ENCODE data around the gene PLB1.

The PLB1 gene

GRCh38 chr2:28681606-28682005 is 185.7 kb downstream of the PLB1 start:
- in situ Hi-C loops (cut with HindIII; ENCODE audit: low sequenced_read_pairs), result no loop called here

- in situ Hi-C loops (cut with HindIII; ENCODE audit: low sequenced_read_pairs), result no loop called here
Observed at GRCh38 chr2:28683100-28683706, 187.3 kb downstream of the PLB1 start.

- in situ Hi-C loops (cut with HindIII; ENCODE audit: low sequenced_read_pairs), result no loop called here
Observed at GRCh38 chr2:28684142-28684858, 188.4 kb downstream of the PLB1 start.

- in situ Hi-C loops (cut with HindIII; ENCODE audit: low sequenced_read_pairs), result no loop called here
Observed at GRCh38 chr2:28687171-28687570, 191.3 kb downstream of the PLB1 start.

GRCh38 chr2:28687640-28688385 is 192.0 kb downstream of the PLB1 start:
- in situ Hi-C loops (cut with HindIII; ENCODE audit: low sequenced_read_pairs), result no loop called here

- in situ Hi-C loops (cut with HindIII; ENCODE audit: low sequenced_read_pairs), result no loop called here
Observed at GRCh38 chr2:28688818-28689217, 193.0 kb downstream of the PLB1 start.

- in situ Hi-C loops (cut with HindIII; ENCODE audit: low sequenced_read_pairs), result no loop called here
Observed at GRCh38 chr2:28689771-28690170, 193.9 kb downstream of the PLB1 start.

- in situ Hi-C loops (cut with HindIII; ENCODE audit: low sequenced_read_pairs), result no loop called here
Observed at GRCh38 chr2:28692411-28692810, 196.6 kb downstream of the PLB1 start.

GRCh38 chr2:28693223-28693622 is 197.4 kb downstream of the PLB1 start:
- in situ Hi-C loops (cut with HindIII; ENCODE audit: low sequenced_read_pairs), result no loop called here

All from DLD1 (cell line).